Astrocyte of the spinal cord (primary cell): ENCODE results near the gene VPS4A.
"Not testable (repeated sequence)": the region's sequence is repeated elsewhere in the genome, so short reads cannot be mapped to it uniquely, and the experiment has no call there.

Experiments used
- DNase-seq: peaks from one replicate; pipeline ENCODE4 v3.0.0; 2011; ENCODE audit warnings: low read depth, low spot score
- H3K4me3 ChIP-seq: 2 replicates; pipeline ENCODE4 v1.5.1; 2011; ENCODE audit warnings: low read depth, mild to moderate bottlenecking, low read length, moderate library complexity
- in situ Hi-C: cut with HindIII; loops from 2 replicates; pipeline ENCODE4 v1.10.0; 2017; ENCODE audit warnings: low sequenced_read_pairs
- TF ChIP-seq, protein P1 (sequence below): IDR thresholded peaks from 2 replicates; pipeline ENCODE4 v1.5.1; 2012; ENCODE audit warnings: low read depth, mild to moderate bottlenecking, low read length, inconsistent platforms

The VPS4A gene

DNA sequence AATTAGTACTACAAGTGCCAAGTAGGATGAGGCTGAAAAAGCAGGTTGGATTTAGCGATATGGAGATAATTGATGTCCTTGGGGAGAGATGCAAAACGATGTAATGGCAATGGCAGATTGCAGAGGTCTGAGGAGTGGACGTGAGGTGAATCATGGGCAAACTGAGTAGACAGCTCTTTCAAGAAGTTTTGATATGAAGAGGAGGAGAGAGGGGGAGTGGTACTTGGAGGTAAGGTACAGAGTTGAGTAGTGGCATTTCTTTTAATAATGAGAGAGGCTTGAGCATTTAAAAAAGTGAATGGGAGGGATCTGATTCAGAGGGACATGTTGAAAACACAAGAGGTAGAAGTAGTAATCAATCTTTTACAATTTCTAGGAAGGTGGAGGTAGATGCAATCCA lies 17.7 kb upstream of the VPS4A start:
- in situ Hi-C loops, result no loop called here
- TF ChIP-seq, protein P1, sequence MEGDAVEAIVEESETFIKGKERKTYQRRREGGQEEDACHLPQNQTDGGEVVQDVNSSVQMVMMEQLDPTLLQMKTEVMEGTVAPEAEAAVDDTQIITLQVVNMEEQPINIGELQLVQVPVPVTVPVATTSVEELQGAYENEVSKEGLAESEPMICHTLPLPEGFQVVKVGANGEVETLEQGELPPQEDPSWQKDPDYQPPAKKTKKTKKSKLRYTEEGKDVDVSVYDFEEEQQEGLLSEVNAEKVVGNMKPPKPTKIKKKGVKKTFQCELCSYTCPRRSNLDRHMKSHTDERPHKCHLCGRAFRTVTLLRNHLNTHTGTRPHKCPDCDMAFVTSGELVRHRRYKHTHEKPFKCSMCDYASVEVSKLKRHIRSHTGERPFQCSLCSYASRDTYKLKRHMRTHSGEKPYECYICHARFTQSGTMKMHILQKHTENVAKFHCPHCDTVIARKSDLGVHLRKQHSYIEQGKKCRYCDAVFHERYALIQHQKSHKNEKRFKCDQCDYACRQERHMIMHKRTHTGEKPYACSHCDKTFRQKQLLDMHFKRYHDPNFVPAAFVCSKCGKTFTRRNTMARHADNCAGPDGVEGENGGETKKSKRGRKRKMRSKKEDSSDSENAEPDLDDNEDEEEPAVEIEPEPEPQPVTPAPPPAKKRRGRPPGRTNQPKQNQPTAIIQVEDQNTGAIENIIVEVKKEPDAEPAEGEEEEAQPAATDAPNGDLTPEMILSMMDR, result no peak
- no peak overlapping the region for H3K4me3 ChIP-seq
- no peak for DNase-seq

DNA sequence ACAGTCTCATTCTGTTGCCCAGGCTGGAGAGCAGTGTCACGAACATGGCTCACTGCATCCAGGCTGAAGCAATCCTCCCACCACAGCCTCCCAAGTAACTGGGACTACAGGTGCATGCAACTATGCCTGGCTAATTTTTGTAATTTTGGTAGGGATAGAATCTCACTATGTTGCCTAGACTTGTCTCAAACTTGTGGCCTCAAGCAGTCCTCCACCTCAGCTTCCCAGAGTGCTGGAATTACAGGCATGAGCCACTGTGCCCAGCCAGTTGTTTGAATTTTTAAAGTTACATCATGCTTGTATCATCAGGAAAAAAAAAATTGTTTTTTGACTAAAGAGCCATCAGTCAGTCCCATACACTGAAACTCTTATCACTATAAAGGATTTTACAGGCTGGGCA lies 17.1 kb upstream of the VPS4A start:
- H3K4me3 ChIP-seq, result no peak overlapping the region
- DNase-seq, result no peak
- TF ChIP-seq, protein P1, result no peak
- in situ Hi-C loops, result no loop called here

DNA sequence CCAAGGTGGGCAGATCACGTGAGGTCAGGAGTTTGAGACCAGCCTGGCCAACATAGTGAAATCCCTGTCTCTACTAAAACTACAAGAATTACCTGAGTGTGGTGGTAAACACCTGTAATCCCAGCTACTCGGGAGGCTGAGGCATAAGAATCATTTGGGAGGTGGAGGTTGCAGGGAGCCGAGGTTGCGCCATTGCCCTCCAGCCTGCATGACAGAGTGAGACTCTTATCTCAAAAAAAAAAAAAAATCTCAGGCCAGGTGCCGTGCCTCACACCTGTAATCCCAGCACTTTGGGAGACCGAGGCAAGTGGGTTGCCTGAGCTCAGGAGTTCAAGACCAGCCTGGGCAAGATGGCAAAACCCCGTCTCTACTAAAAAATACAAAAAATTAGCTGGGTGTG lies 14.4 kb upstream of the VPS4A start:
- DNase-seq, in situ Hi-C loops, H3K4me3 ChIP-seq: not testable (repeated sequence)

DNA sequence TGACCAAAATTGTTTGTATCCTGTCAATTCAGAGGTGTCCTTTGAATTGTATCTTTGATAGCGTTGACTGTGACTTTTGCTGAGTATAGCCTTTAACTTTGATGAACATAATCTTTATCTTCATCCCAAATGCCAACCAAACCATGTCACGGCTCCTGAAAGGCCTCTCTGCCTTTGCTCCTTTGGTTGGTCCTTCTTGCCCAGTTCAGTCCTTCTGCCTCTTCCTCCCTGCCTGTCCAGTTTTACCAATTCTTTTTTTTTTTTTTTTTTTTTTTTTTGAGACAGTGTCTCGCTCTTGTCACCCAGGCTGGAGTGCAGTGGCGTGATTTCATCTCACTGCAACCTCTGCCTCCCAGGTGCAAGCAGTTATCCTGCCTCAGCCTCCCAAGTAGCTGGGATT lies 12.9 kb upstream of the VPS4A start:
- TF ChIP-seq, protein P1, result no peak
- in situ Hi-C loops, result no loop called here
- no peak overlapping the region for H3K4me3 ChIP-seq
- no peak for DNase-seq

DNA sequence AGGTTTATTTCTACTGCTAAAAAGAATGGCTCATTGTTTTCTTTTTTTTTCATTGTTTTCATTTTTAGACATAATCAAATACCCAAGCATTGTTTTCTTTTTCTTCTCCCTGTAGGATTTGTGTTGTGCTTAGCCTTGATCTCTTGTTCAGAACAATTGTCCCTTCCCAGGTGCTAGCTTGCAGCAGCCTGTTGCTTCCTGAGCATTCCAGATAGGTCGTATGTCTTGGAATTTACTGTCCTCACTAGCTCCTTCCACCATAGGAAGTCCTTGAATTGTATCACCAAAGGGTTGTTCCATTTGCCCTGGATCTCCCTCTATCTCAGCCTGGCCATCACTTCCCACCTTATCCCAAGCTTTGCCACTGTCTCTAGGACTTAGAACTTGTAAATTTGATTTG lies 10.0 kb upstream of the VPS4A start:
- in situ Hi-C loops, result no loop called here
- TF ChIP-seq, protein P1, result no peak

DNA sequence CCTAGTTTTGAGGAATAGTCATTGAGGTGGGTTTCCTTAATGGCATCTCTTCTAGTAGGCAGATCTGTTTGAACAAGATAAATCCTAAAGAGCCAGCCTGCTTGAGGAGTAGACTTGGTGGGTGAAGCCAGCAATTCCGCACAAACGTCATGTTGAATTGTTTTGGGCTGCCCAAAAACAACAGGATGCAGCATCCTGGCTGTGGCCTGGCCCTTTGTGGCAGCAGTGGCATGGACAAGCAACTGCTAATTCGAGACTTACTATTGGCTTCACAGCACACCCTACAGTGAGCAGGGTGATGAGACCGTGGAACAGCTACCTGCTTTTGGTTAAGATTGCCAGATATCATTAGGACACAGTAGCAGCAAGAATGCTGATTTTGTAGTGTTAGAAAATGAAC lies 9.3 kb upstream of the VPS4A start:
- no peak for DNase-seq
- TF ChIP-seq, protein P1, result no peak
- no peak overlapping the region for H3K4me3 ChIP-seq
- in situ Hi-C loops, result no loop called here

More for the DNA sequence above, 10.0 kb upstream of the VPS4A start:
- DNase-seq, result no peak
- H3K4me3 ChIP-seq, result no peak overlapping the region

DNA sequence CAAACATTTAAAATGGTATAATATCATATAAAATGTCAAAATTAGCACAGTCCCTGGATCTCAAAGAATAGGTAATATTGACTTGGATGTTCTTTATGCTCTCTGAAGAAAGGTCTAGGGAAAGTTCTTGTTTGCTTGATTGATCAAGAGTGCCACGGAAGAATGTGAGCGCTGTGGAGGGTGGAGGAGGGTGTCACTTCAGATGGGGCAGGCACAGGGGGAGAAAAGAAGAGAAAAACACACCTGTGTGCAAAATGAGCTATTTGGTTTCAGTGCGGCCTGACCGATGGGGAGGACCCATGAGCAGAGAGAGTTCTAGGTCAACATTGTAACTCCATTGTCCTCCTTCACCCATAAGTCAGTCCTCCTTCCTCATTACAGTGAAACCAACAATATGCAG lies 8.8 kb upstream of the VPS4A start:
- in situ Hi-C loops, result no loop called here
- TF ChIP-seq, protein P1, result no peak
- DNase-seq, result no peak
- no peak overlapping the region for H3K4me3 ChIP-seq
